GM21619 (cell line): ENCODE data around the gene EFHD1.

ENCODE experiments used
- ATAC-seq: cut with Tn5 transposase; IDR thresholded peaks from one replicate; pipeline ENCODE4 v1.9.1; 2021; ENCODE audit not compliant: unreplicated experiment

EFHD1 gene, protein sequence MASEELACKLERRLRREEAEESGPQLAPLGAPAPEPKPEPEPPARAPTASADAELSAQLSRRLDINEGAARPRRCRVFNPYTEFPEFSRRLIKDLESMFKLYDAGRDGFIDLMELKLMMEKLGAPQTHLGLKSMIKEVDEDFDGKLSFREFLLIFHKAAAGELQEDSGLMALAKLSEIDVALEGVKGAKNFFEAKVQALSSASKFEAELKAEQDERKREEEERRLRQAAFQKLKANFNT

DNA sequence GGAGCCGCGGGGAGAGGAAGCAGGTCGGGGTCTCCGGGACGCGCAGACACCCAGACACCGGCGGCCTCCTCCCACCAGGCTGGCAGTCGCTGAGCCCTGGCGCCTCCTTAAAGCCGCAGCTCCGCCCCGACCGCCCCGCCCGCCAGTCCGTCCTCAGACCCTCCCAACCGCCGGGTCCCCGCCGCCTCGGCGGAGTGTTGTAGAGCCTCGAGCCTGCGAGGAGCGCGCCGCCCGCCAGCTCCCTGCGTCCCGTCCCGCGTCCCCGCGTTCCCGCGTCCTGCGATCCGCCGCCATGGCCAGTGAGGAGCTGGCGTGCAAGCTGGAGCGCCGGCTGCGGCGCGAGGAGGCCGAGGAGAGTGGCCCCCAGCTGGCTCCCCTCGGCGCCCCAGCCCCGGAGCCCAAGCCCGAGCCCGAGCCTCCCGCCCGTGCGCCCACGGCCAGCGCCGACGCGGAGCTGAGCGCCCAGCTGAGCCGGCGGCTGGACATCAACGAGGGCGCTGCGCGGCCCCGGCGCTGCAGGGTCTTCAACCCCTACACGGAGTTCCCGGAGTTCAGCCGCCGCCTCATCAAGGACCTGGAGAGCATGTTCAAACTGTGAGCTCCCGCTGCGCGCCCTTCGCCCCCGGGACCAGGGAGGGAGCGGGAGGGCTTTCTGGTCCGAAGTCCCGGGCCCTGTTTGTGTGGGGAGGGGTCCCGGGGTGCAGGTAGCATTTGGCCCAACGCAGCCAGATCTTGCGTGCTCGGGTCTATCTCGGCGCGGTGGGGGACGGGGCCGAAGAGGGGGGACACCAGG, at the start of gene EFHD1:
TSS of gene EFHD1 (plus strand) at position 192 of the 793 bp plus-strand sequence. CDS start at position 293, 101 bp downstream.
- no peak for ATAC-seq

DNA sequence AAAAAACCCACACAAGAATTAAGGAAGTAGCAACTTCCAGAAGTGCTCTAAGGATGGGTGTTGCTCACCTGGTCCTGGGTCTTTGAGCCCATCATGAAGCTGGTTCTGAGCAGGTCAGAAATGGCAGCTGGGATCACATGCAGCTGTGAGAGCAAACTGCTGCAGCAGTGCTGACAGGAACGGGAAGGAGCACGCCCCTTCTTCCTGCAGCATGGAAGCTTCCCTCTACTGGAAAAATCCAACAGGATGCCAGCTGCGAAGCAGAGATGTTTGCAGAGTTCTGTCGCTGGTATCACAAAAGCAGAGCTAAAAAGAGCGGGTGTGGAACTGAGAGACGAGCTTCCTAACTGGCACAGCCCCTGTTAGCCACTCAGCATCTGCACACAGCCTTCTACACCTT, 49.2 kb upstream of the EFHD1 start:
- ATAC-seq, result no peak

DNA sequence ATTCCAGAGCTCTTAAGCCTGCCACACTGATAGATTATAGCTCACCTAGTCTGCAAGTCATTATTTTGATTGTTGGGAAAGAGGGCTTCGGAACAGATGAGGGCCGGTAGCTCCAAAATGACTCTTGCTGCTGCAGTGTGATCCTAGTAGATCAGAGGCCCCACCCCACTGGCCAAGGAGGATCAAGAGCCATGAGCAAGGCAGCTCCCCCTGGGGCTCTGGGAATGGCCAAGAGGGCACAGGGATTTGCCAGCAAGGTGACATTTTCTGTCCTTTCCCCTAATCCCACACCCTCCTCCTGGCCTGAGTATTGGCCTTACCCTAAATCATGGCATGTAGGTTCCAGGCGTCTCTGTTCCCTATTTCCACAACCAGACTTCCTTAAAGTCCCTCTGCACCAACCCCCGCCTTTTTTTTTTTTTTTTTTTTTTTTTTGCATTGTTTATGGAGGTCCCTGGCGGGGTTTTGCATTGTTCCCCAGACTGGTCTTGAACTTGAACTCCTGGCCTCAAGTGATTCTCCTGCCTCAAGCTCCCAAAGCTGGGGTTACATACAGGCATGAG, 46.4 kb upstream of the EFHD1 start:
- no peak for ATAC-seq

DNA sequence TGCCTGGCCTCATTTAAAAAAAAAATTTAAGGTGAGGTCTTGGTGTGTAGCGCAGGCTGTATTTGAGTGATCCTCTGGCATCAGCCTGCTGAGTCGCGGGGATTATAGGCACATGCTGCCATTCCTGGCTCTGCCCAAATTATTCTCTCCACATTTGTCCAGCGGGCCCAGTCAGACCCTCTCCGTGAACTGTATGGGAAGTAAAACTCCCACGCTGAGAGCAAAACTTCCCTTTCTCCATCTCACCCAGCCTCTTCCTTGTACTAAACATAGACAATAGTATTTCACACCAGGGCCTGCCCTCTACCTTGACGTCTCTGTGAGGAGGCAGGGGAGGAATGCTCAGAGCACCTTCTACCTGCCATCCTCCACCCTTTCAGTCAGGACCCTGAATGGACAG, 45.9 kb upstream of the EFHD1 start:
- no peak for ATAC-seq

DNA sequence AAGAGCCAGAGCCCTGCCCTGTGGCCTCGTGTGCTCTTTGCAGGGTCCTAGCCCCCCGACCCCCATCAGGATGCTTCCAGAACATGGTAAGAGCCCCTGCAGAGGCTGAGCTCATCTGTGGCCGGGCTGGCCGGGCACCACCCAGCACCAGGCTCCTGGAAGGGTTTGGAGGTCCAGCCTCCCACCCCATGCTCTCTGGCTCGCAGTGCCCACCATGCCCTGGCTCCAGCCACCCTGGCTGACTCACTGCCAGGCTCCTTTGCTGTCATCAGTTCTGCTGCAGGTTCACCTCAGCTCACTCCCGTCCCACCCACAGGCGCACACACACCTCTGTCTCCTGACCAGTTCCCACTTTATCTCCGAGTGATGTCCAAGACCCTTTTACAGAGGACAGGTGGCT, 45.4 kb upstream of the EFHD1 start:
- no peak for ATAC-seq

DNA sequence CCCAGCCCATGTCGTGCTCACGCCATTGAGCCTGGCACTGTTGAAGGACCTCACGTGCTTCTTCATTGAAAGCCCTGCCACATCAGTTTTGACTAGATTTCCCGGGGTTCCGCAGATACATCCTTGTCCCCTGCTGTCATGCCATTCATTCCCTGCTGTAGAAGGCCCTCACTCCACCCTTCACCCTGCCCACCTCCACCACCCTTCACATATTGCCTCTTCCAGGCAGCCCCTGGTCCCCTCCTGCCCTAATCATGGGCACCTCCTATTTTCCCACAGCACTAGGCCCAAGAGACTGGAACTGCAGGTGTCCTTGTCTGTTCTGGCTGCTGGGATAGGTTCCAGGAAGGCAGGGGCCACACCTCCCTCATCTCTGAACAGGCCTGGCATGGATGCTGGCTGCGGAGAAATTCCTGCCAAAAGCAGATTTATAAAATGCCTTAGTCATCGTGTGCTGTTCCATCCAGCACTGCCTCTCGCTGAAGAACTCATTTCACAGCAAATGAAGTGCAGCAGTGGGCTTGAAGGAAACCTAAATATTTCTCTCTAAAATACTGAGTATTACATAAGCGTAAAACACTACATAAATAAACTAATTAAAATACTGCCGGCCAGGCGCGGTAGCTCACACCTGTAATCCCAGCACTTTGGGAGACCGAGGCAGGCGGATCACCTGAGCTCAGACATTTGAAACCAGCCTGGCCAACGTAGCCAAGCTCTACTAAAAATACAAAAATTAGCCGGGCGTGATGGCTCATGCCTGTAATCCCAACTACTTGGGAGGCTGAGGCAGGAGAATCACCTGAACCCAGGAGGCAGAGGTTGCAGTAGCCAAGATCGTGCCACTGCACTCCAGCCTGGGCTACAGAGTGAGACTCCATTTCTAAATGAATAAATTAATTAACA, 44.5 kb upstream of the EFHD1 start:
- ATAC-seq, result no peak

DNA sequence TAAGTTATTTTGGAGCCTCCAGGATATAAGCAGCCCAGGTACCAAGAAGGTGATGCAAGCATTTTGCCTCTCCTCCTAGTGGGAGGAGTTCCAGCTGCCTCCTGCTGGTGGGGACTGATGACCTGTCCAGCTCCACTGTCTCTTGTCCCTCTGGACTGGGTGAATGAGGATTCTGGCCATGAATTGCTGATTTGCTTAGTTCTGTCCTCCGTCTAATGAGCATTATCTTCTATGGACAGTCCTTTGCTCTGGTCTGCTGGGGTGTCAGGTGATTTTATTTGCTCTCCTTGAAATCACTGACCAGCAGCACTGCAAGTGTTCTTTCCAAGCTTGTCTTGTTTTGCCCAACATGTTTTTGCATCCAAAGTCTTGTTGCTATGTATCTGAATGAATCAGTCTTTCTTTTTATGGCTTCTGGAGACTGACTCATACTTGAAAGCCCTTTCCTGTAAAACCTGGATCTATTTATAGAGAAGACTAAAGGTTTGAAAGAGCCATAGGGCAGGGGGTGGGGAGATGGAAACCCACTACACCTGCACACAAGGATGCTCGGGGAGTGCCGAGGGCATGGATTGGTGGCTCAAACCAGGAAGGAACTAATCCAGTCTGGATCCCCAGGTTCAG, 40.5 kb upstream of the EFHD1 start:
- ATAC-seq, result no peak

DNA sequence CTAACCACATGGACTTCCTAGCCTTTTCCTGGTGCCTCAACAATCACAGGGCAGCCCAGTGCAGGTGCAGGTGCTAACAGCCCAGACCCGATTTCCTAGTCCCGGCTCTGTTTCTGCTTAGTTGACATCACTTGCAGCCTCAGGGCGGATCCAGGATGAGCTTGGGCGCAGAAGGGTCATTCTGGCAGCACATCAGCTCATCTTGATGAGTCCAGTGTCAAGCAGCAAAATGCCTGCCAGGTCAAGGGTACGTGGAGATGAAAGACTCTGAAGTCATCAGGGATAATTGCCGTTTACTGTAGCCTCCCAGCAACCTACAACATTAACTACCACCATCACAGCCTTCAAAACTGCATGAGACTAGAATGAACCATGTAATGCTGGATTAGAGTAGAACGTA, 39.4 kb upstream of the EFHD1 start:
- no peak for ATAC-seq

DNA sequence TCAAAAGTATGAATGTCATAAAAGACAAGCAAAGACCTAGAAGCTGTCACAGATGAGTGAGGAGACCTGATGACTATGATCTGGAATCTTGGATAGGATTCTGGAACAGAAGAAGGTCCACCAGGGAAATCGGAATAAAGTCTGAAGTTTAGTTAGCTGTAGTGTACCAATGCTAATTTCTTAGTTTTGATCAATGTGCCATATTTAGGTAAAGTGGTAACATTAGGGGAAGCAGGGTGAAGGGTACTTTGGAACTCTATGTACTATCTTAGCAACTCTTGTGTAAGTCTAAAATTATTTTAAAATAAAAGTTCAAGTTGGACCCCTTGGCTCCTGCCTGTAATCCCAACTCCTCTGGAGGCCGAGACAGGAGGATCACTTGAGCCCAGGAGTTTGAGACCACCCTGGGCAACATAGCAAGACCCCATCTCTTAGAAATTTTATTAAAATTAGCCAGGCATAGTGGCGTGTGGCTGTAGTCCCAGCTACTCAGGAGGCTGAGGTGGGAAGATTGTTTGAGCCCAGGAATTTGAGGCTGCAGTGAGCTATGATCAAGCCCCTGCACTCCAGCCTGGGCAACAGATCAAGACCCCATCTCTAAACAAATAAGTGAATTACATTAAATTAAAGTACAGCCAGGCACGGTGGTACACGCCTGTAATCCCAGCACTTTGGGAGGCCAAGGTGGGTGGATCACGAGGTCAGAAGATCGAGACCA, 35.9 kb upstream of the EFHD1 start:
- no peak for ATAC-seq

DNA sequence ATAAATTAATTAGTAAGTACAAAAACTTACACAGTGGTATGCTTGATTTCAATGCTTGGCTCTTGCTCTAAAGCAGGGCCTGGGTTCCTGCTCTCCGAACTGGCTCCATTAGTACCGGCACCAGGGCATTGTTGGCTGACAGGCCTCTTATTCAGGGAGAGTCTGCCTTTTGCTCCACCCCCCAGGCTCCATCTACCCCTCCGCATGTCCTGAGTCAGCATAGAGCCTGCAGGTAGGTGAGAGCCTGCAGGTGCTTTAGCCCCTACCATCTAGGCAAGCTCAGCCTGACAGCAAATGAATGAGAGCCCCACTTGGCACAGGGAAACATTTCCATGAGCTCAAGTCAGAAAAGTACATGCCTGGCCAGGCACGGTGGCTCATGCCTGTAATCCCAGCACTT, 35.1 kb upstream of the EFHD1 start:
- no peak for ATAC-seq

DNA sequence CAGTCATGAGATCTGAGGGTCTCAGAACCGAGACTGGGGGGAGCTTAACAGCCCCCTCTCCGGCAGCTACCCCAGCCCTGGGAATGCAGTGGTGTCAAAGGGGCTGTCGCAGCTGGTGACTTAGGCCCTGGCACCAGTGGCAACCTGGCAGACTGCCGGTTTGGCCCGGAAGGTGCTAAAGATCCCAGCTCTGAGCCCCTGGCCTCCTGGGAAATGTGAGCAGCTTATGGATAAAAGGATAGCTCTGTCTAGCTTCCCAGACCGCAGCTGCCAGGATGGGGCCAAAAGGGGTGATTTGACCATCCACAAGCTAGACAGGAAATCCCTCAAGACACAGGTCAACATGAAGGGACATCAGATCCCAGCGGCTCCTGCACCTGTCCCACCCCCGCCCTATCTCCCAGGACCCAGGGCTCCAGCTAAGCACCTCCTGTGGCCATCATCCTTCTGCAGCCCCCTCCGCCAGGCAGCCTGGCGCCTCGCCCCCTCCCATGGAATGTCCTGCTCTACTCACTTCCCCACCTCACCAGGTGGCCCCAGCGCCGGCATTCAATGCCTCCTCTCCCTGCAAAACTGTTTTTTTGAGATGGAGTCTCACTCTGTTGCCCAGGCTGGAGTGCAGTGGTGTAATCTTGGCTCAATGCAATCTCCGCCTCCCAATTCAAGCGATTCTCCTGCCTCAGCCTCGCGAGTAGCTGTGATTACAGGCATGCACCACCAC, 33.2 kb upstream of the EFHD1 start:
- ATAC-seq, result no peak

DNA sequence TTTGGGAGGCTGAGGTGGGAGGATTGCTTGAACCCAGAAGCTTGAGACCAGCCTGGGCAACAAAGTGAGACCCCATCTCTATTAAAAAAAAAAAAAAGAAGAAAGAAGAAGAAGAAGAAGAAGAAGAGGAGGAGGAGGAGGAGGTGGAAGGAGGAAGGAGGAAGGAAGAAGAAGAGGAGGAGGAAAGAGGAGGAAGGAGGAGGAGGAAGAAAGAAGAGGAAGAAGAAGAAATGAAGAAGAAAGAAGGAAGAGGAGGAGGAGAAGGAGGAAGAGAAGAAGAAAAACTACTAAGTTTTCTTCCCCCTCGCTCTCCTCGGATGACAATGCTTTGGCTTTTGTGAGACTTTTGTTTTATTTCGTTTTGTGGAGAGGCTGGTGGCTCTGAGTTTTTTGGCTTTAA, 30.1 kb upstream of the EFHD1 start:
- ATAC-seq, result no peak

DNA sequence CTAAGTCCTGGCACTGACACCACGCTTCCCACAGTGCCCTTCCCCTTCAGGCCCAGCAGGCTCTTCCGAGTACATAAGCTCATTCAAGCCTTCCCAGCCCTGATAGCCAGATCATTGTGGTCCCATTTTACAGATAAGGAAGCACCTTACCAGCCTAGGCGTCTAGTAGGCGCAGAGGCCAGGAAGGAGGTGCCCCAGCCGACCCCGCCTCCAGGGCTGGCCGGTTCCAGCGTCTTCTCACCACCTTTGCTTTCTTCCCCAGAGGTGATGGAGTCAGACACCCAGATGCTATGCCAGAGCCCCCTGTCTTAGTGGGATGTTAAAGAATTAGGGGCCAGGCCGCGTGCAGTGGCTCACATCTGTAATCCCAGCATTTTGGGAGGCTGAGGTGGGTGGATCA, 28.9 kb upstream of the EFHD1 start:
- no peak for ATAC-seq

DNA sequence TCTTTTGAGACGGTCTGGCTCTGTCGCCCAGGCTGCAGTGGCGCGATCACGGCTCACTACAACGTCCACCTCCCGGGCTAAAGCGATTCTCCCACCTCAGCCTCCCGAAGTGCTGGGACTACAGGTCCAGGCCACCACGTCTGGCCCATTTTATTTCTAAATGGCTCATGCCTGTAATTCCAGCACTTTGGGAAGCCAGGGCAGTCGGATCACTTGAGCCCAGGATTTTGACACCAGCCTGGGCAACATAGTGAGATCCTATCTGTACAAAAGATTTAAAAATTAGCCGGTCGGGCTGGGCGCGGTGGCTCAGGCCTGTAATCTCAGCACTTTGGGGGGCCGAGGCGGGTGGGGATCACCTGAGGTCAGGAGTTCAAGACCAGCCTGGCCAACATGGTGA, 26.4 kb upstream of the EFHD1 start:
- ATAC-seq, result no peak

DNA sequence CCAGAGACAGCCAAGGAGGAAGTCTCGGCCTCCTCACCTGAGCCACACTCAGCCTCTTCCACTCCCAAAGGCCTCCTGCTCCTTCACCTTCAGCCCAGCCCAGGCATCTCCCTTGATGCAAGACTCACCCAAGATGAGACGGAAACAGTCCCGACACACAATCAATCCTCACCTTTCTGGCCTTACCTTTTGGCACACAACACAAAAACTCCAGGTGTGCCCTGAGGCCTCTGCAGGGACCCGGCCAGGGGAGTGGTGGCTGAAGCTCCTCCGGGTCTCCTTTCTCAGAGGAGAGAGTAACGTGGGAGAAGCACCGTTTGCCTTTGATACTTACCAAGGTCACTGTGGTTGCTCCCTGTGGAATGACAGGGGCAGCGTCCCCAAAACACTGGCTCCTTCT, 23.8 kb upstream of the EFHD1 start:
- no peak for ATAC-seq

DNA sequence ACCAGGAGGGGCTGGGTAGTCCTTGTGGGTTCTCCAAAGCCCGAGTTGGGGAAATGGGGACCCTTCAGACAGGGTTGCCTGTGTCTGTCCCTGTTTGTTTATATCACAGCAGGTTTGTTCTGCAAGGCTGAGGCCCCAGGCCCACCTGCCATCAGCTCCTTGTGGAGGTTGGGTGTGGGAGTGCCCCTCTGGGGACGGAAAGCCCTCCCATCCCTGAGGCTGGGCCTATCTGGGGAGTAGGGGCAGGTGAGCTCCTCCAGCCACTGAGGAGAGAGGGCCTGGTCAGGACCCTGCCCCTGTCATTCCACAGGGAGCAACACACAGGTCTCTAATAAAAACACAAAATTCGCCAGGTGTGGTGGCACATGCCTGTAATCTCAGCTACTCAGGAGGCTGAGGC, 23.3 kb upstream of the EFHD1 start:
- ATAC-seq, result no peak

DNA sequence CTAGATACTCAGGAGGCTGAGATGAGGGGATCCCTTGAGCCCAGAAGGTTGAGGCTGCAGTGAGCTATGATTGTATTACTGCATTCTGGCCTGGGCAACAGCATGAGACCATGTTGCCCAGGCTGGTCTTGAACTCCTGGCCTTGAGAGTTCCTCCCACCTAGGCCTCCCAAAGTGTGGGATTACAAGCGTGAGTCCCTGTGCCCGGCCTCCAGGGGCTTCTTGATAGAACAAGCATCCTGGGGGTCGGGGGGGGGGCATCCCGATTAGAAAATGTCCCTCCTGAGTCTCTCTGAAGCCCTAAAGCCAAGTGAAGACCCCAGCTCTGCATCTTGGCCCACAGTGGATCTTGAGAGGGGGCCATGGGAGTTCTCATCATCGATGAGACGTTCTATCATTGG, 22.3 kb upstream of the EFHD1 start:
- no peak for ATAC-seq

DNA sequence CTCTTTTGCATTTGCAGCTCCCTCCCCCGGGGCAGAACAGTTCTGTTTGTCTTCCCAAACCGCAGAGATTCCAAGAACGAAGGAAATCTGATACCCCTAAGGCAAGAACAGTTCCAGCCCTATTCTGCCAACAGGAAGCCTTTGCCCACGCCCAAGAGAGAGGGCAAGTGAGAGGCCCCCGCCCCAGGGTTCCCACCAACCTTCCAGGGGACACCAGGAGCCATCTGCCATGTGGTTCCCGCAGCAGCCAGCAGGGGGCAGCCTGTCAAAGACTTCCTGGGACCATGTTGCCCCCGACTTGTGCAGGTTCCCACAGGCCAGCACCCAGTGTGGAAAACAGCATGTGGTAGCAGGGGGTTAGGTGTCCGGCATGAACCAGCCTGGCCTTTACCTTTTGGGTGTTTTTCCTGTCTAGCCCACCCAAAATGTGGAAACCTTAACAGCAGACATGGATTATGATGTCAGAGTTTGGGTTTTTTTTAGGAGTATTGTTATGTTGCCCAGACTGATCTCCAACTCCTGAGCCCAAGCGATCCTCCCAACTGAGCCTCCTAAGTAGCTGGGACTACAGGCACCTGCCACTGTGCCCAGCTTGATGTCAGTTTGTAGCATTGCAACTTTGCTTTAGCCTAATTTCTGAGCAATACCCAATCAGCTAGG, 21.7 kb upstream of the EFHD1 start:
- ATAC-seq, result no peak

DNA sequence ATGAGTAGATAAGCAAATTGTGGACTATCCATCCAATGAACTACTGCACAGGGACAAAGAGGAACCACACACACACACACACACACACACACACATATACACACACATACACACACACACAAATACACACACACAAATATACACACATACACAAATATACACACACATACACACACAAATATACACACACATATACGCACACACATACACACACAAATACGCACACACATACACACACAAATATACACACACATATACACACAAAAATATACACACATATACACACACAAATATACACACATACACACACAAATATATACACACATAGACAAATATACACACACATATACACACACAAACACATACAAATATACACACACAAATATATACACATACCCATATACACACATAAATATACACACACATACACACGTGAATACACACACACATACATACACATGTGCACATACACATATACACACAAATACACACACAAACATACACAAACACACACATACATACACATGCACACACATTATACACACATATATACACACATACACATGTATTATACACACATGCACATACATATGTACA, 19.8 kb upstream of the EFHD1 start:
- no peak for ATAC-seq
